ENCODE results near the gene UBE2H.

DNA sequence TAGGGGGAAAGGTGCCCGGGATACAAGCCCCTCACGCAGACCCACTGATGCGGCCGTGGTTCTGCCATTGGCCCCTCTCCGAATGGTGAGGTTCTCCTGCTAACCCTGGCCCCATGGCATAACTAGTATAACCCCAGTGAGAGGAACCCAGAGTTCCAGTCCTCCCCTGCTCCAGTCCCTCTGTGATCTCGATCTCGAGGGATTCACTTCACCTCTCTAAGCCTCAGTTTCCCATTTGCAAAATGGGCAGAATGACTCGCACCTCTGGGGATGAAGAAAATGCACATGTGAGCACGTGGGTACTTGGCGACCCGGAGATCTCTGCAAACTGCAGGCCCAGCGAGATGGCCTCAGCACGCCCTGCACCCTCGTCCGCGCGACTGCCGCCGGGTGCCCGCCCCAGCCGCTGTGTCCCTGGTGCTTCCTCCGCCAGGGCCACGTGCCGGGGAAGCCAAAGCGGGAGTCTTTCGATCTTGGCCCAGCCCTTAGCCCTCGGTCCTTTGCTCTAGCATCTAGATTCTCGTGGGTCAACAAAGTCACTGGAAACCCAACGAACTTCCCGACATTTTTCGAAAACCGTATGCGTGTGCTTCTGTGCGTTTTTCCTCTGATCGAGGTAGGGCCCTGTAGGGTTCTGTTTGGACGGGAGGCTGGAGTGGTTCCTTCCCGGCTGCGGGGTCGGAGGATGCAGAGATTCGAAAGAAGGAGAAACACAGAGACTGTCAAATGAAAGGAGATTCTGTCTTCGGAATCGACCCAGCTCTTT lies 169.8 kb downstream of the UBE2H start:
- TF ChIP-seq, protein P1, sequence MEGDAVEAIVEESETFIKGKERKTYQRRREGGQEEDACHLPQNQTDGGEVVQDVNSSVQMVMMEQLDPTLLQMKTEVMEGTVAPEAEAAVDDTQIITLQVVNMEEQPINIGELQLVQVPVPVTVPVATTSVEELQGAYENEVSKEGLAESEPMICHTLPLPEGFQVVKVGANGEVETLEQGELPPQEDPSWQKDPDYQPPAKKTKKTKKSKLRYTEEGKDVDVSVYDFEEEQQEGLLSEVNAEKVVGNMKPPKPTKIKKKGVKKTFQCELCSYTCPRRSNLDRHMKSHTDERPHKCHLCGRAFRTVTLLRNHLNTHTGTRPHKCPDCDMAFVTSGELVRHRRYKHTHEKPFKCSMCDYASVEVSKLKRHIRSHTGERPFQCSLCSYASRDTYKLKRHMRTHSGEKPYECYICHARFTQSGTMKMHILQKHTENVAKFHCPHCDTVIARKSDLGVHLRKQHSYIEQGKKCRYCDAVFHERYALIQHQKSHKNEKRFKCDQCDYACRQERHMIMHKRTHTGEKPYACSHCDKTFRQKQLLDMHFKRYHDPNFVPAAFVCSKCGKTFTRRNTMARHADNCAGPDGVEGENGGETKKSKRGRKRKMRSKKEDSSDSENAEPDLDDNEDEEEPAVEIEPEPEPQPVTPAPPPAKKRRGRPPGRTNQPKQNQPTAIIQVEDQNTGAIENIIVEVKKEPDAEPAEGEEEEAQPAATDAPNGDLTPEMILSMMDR (IDR thresholded peaks at IDR 0.05; ENCODE audit: low read depth, low read length, missing input control) = no peak
- TF ChIP-seq RAD21 (IDR thresholded peaks at IDR 0.05) (no peak), FOXA1 (IDR thresholded peaks at IDR 0.05) (no peak)
